ENCODE measurements around the gene IFNGR1.
A peak's percentile ranks its signal among the peaks of the same experiment; 100 is the strongest.

The IFNGR1 gene

DNA sequence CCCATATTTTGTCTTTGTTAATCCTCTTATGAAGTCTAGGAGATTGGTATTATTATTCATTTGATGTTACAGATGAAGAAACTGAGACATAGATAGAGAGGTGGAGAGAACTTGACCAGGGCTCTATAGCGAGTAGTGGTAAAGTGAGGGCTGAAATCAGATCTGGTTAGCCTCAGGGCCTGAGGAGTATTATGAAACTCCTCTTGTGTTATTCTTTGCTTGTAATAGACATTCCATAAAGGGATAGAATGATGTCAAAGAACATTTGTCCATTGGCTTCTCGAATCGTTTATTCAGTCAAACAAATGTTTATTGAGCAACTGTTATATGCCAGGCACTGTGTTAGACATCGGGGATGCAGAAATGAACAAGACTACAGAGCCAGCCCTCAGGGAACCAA, 45.7 kb downstream of the IFNGR1 start, which contains the start of gene IL22RA2:
Gene IL22RA2 (minus strand): TSS at position 144 of the 400 bp plus-strand sequence. CDS start 11,895 bp downstream, outside the sequence.
- no peak for DNase-seq

DNA sequence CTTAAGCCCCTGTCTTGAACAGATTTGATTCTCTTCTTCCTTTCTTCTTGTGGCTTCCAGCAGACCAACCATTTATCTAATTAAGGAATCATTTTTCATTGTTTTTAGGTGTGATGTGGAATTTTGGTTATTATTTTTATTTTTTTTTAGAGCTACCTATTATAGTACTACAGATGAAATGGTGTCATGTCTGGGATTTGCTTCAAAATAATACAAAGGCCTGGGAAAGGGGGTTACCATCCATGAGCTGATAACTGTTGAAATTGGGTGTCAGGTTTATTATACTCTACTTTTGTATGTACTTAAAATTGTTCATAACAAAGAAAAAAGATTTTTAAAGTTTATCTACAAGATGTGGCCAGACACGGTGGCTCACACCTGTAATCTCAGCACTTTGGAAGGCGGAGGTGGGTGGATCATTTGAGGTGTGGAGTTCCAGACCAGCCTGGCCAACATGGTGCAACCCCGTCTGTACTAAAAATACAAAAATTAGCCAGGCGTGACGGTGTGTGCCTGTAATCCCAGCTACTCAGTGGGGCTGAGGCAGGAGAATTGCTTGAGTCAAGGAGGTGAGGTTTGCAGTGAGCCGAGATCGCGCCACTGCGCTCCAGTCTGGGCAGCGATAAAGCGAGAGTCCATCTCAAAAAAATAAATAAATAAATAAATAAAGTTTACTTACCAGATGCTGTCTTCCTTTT, 46.3 kb downstream of the IFNGR1 start:
- no peak for DNase-seq

DNA sequence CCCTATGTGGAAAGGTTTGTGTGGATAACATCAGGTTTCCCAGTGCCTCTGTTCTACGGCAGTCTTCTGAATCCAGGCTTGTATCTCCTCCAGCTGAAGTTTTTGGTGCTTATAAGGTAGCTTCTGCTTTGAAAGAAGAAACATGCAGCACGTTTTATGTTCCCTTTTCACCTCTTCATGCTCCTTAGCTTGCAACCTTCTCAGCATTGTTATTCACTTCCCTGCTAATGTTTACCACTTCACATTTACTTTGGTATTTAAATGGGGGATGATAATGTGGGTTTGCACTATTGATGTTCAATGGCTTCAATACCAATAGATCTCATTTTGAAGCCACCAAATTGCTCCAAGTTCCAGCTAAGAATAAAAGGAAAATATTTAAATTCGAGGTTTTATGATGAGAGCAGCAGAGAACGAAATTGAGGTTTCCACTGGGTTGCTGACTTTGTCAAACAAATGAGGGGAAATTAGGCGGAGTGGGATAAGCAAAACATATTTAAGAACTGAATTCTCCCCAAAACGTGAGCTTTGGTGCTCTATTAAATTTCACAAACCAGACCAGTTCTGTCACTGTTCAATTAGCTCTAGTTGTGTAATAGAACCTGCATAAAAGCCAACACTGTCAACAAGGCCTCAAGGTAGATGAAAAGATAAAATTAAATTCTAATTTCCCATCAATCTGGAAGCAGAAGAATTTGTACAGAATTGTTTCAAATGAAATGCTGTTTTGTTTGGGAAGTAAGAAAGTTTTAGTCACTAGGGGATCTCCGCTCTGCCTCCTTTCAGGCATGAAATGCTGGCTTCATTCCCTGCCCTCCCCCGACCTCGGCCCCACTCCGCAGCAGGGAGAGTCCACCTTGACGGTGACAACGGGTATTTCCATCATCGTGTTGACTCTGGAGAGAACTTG, 47.1 kb downstream of the IFNGR1 start:
- no peak for DNase-seq

DNA sequence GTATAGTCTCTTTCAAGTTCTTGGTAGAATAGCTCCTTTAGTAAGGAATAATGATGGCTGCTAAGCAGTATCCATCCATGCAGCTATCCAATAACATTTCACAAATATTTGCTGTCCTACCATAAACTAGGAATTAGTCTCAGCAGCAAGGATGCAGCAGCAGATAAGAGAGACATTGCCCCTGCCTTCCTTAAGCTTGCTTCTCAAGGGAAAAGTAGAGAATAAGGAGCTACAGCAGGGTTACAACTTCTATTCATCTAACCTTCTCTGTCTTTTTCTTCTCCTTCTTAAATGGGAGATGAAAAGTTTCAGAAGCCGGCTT, 48.2 kb downstream of the IFNGR1 start:
- DNase-seq: no peak

DNA sequence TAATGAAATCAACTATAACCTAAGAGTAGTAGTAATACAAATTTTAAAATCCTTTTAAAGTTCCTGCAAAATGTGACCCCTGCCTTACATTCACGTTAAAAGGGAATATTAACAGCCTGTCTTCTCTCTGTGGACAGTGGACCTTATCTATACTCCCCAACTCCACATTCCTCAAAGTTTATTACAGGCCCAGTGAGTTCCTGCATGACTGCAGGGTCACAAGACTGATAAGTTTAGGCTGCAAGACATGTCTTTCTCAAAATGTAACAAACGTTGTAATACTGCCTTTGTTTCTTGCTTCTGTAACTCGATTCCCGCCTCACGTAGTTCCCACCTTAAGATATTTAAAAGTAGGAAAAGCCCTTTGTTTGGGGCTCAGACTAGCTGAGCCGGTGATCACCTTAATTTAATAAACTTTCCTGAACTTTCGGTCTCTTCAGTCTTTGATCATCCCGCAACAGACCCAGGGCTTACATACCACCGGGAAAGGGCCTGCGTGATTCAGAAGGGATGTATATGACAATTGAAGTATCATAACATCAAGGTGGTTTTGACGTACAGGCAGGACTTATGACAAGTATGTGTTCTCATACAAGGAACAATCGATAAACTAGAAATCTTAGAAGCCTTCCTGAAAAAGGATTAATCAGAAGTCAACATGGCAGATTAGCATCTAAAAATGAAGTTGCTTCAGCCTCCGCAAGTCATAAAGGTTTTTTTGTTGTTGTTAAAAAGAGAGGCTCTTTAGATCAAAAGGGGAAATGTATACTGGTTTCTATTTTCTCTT, 48.7 kb downstream of the IFNGR1 start:
- DNase-seq: no peak

DNA sequence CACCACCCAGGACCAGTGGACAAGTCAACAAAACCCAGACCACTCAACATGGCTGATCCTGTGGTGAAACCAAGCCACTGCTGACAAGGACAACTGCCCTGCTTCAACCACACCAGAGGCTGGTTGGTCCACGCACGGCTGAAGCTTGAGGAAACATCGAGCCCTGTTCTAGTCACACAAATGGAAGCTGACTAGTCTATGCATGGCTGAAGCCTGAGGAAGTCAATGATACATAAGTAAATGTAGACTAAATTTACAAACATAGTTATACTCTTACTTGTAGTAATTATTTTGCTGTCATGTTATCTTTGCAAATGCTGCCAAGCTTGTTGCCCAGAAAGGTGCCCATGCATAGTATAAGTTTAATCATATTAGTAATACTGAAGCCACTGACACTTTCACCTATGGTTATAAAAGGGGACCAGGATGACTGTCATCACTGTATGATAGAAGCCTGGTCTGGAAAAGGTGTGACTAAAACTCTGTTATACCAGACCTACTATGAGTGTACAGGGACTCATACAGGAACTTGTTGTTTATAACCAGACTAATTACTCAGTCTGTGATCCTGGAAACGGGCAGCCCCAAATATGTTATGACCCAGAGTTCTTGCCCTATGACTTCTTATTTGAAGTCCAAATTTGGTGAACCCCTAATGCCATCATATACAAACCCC, 51.3 kb downstream of the IFNGR1 start:
- DNase-seq: no peak

DNA sequence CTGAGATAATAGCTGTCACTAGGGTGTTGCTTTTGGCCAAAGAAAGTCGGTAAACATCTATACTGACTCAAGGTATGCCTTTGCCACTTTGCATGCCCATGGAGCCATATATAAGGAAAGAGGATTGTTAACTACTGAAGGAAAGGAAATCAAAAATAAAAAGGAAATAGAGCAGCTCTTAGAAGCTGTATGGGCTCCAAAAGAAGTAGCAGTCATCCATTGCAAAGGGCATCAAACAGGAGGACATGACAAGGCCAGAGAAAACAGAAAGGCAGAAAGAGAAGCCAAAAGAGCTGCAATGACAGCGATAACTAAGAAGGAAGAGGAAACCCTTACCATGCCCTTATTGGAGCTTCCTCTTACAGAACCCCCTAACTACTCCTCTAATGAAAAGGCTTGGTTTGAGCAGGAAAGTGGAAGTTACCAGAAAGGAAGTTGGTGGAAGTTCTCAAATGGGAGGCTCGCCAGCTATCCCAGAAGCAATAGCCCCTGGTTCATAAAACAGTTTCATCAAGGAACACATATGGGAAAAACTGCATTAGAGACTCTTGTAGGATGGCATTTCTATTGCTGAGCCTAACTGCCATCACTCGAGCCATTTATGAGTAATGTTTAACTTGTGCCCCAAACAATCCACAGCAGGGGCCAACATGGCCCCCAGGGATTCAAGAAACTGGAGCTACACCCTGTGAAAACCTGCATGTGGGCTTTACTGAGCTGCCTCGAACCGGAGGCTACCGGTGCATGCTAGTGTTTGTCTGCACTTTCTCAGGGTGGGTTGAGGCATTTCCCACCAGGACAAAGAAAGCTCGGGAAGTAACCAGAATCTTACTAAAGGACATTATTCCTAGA, 52.7 kb downstream of the IFNGR1 start:
- no peak for DNase-seq

DNA sequence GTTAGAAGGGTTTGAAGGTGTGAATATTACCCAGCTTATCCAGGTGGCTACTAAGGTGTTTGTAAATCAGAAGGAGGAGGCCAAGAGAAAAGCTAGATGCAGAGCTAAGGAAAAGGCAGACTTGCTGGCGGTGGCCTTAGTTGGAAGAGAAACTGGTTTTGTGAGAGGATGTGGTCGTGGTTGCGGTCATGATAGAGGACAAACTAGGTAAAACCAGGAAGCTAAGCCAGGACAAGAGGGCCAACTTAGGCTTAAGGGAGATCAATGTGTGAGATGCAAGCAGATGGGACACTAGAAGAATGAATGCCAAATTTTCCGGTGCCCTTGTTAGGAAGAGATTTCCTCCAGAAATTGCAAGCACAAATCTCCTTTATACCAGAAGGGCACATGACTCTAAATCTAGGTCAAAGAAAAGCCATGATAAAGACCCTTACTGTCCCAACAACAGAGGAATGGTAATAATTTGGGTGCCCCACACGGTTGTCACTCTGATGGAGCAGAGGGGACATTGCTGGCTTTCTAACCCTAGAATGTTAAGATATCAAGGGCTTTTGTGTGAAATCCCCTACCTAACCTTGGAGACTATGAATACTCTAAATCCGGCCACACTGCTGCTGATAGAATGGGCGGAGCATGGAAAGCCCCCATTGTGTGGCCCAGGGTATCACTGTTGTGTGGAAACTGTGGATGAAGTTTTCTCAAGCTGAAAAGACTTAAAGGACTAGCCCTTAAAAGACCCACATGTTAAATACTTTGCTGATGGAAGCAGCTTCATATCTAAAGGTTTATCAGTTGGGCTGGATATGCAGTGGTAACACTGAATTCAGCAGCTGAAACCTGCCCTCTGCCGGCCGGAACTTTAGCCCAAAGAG, 53.6 kb downstream of the IFNGR1 start:
- peak; percentile 37 for DNase-seq

DNA sequence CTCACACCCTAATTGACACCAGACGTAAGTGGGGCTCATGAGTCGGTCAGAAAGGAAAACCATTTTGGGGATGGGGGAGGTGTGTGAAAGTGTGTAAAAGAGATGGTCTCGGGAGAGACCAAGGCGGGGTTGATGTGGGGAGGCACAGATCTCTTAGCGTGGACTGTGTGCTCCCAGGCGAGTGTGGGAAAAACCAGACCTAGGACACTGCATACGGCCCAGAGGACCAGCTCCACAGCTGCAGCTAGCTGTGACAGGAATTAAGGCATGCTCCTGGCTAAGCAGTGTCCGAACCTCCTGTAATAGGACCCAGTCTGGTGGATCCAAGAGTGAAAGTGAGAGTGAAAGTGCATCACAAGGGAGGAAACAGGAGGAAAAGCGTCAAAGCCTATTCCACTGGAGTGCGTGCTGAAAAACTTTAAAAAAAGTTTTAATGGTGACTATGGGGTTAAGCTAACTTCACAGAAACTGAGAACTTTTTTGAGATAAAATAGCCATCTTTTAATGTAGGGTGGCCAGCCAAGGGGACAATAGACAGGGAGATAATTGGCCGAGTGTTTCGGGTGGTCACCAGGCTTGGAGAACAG, 55.4 kb downstream of the IFNGR1 start:
- no peak for DNase-seq

DNA sequence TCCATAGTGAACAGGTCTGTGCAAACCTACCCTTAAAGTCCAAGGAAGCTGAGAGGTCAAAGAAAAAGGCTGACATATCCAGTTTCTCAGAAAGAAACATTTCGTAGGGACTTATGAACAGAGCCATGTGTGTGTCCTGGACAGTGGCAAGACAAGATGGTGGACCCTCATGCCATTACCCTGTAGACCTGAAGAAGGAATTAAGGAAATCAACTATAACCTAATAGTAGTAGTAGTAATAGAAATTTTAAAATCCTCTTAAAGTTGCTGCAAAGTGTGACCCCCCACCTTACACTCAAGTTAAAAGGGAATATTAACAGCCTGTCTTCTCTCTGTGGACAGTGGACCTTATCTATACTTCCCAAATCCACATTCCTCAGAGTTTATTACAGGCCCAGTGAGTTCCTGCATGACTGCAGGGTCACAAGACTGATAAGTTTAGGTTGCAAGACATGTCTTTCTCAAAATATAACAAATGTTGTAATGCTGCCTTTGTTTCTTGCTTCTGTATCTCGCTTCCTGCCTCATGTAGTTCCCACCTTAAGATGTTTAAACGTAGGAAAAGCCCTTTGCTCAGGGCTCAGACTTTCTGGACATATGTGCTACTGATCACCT, 56.4 kb downstream of the IFNGR1 start:
- DNase-seq: no peak

DNA sequence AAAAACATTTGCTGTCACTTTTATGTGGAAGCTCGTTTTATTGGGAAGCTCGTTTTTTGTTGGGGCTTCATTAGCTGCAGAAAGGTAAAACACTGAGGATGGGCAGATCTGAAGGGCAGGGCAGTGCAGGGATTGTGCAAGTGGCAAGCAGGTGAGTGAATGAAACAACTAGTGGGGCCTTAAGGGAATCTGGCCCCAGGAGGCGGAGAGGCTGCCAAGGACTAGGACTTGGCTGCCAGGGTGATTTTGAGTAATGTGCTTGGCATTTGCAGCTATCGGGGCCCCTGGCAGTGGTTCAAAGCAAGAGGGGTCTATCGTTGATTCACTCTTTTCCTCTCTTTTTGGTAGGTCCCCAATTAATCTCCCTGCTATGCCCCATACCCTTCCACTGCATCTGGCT, 57.2 kb downstream of the IFNGR1 start:
- DNase-seq: no peak

DNA sequence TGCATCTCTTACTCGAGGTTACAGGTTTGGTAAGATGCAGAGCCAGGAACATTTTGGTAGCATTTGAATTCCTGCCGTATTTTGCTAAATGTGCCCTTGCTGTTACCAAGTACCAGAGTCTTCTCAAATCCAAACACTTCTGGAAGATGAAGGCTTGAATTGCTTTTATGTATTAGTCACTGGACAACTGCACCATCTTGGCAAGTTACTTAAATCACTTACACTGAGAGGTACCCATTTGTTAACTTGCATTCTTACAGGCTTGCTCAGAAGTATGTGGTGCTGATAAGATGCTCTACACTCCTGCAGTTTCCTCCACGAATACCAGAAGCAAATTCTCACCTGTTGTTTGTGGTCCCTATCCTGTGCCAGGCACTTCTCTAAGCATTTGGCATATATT, 58.4 kb downstream of the IFNGR1 start:
- no peak for DNase-seq

DNA sequence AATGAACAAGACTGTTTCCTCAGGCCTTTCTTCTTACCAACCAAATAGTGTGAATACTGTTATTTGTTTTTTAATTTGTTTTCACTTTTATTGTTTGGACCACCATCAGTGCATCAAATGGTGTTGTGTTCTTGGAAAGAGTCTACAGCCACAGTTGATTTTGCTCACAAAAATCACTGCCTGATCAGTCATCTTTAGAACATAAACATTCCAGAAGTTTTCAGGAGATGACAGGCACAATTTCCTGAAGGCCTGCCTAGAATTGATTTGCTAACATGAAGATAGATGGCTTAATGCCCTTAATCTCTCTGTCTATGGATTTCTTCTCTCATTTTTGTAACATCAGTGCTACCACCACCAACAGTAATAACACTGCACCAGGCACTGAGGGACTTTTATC, 59.3 kb downstream of the IFNGR1 start:
- no peak for DNase-seq

DNA sequence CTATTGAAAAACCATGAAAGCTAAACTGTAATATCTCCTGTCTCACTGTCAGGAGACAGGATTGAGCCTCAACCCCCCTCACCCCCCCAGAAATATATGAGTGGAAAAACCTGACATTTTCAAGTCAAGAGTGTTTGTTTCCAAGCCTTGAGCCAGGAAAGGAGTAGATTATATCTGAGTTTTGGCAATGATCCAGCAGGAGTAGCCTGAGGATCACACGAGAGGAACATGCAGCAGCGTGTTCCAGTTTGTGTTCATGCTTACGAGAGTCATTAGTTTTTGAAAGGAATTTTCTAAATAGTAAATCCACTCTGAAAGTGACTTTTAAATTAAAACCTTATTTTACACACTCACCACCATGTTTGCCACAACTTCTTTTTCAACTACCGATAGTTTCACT, 61.6 kb downstream of the IFNGR1 start:
- DNase-seq: no peak

DNA sequence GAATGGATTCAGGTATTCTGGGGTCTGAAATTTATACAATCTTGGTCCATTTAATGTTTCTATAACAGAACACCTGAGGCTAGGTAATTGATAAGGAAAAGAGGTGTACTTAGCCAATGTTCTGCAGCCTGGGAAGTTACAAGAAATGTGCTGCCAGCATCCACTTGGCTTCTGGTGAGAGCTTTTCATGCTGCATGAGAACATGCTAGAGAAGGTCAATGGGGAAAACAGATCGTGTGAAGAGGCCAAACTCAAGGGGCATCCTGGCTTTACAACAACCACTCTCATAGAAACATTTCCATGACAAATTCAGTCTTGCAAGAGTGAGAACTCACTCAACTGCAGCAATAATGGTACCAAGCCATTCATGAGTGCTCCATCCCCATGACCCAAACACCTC, 62.5 kb downstream of the IFNGR1 start:
- no peak for DNase-seq

DNA sequence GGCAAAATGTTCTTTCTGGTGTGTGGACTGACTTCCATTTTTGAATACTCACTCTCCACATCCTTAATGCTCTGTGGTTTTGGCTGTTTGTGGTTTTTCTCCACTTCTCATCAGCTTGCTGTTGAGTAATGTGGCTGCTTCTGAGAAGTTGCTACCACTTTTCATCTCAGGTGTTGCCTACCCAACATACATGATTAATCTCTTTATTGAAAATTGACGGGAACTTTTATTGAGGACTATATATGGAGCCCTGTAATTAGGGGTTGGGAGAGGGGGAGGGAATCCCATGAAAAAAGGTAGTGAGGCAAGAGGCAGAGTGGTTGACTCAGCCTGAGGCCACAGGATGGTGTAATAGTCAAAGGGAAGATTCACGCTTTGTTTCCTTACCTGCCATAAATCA, 63.4 kb downstream of the IFNGR1 start:
- DNase-seq: no peak

DNA sequence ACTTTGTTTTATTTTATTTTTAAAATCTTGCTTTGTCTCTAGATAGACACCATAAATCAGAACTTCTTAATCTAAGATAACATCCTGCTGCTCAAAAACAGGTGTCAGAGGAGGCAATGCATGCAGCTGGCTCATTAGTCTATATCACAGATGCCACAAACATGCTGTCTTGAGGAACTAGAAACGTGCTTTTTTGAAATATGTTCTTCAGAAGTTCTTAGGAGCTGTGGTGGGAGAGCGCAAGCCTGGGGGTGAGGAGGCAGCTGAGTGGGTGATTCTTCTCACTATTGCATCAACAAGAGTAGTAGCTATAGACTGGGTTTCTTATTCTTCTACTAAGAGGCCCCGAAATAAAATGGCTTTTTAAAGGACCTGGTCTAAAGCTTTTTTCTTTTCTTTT, 69.1 kb downstream of the IFNGR1 start:
- no peak for DNase-seq

DNA sequence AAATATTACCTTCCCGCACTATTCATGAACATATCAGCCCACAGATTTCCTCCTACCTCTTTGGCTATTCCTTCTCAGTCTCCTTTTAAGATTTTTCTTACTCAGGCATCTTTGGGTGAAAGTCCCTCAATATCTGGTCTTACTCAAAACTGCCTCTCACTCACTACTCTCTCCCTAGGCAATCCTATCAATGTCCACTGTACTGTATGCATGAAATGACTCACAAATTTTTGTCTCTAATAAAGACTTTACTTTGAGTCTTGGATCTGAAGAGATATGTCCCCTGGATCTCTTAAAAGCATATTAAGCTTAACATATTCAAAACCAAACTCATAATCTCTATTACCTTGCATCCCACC, 70.2 kb downstream of the IFNGR1 start:
- DNase-seq: no peak

DNA sequence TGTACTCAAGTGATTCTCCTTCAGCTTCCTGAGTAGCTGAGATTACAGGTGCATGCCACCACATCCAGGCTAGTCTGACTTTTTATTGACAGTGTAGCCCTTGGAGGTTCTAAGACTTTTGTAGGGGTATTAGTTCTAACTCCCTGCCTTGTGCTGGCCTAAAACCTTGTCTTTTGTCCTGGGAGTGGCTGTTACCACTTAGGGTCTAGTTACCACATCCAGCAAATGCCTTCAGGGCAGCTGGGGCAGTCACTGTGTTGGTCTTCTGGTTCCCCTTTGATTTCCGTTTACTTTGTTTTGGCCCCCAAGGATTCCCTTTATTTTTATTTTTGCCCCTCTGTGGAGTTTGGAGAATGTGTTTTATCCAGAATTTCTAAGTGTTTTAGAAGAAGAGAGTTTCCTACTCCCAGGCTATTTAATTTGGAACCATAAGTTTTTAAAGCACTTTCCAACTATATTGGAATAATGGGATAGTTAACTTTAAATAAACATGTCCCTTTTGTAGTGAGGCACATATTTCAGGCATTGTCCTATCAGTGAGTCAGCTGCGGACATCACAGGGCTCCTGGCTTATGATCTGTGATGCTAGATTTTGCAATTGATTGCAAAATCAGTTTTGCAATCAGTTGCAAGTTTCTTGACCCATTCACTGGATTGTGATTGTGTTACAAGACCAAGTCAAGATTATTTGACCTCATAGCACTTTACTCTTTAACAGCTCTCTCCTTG, 70.7 kb downstream of the IFNGR1 start:
- no peak for DNase-seq

Measured in activated T-cell treated with anti-CD3 and anti-CD28 coated beads, Interleukin-2, amount 50 U/mL, for 1 hour (primary cell).